Activated CD8-positive, alpha-beta memory T cell treated with anti-CD3 and anti-CD28 coated beads, Interleukin-2, amount 10 ng/mL, durations not matched to agents 7 days and 5 days (primary cell): ENCODE results near the gene TPT1. TPM values are rescaled to one million over a fixed set of nuclear protein-coding genes. Genes with fewer than 3 reads are reported as not detected.
"Not testable (repeated sequence)": the region's sequence is repeated elsewhere in the genome, so short reads cannot be mapped to it uniquely, and the experiment has no call there.

Experiments used
- ATAC-seq: fragments of 150-1000 bp; cut with Tn5 transposase; one replicate; pipeline ENCODE4 v1.10.0; 2021; ENCODE audit warnings: moderate library complexity
- CTCF ChIA-PET: fragments of 350-600 bp; sonication (Branson Sonifier 250); formaldehyde crosslinking; loops from one replicate; lab custom pipeline; 2021; ENCODE audit warnings: antibody characterized with exemption; lab: Charles Lee
- DNase-seq: peaks from one replicate; pipeline ENCODE4 v3.0.0-alpha.2; 2020
- H3K27ac Mint-ChIP-seq: one replicate; pipeline ENCODE4 v1.8.0; 2021; ENCODE audit warnings: mild to moderate bottlenecking, mixed read lengths
- H3K27me3 Mint-ChIP-seq: one replicate; pipeline ENCODE4 v1.8.0; 2021; ENCODE audit warnings: mixed read lengths
- H3K36me3 Mint-ChIP-seq: one replicate; pipeline ENCODE4 v1.8.0; 2021; ENCODE audit warnings: mild to moderate bottlenecking, mixed read lengths
- H3K4me1 Mint-ChIP-seq: one replicate; pipeline ENCODE4 v1.8.0; 2021; ENCODE audit warnings: mixed read lengths
- H3K4me3 Mint-ChIP-seq: one replicate; pipeline ENCODE4 v1.8.0; 2021; ENCODE audit warnings: mild to moderate bottlenecking, moderate library complexity, mixed read lengths
- H3K9me3 Mint-ChIP-seq: one replicate; pipeline ENCODE4 v1.8.0; 2022; ENCODE audit warnings: low read depth, mixed read lengths
- total RNA-seq, 2 experiments: library from RNA; stranded (reverse); gene quantifications; one replicate each; pipeline ENCODE4 v1.2.3, GENCODE V29; 2021

TPT1 gene
- total RNA-seq, 2 experiments from 2014 or later: 3,114 to 3,198 TPM

GRCh38 chr13:45361596-45362206 lies 20.7 kb upstream of the TPT1 start:
- CTCF ChIA-PET: interaction anchor here (0.6 kb wide), 1 partner anchor 16 kb away, joined by 5 read pairs; no protein-coding TSS in a partner anchor

DNA sequence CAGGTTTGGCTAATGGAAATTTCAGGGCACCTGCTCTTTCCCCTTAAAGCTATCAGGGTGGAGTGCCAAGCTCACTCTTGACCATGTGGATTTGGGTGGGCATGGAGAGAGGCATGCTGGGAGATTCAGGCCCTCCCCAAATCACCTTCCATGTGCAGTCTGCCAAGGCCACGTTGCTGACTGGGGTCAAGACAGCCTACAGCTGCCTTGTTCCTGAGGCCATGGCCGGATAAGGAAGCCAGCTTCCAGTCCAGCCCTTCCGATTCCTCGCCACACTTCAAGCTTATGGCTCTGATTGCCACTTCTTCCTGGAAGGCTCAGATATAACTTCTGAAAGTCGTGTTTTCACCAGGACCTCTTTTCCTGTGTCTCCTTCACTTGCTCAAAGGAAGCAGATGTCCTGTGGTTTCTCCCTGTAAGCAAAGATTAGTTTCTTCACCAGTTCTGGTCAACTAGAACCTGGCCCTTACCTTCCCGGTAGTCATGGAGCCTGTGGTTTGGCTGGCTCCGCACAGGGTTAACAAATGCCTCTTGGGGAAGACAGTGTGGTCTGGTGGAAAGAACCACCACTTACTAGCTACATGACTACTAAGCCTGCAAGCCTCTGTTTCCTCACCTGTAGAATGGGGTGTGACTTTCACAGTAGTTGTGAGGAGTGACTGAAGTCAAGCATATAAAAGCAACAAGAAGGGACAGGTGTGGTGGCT lies 16.1 kb upstream of the TPT1 start:
- H3K27me3 Mint-ChIP-seq: no peaks in the 10 kb centered on the region
- peak overlapping the region; percentile 66 for H3K27ac Mint-ChIP-seq
- H3K4me3 Mint-ChIP-seq: no peak overlapping the region
- DNase-seq: peak; percentile 68
- CTCF ChIA-PET: interaction anchor here (0.7 to 2.7 kb wide), 9 partner anchors 10 to 38 kb away, joined by 3 to 19 read pairs (median 5); no protein-coding TSS in a partner anchor
- H3K36me3 Mint-ChIP-seq: peaks cover 33% of the 10 kb centered on the region
- ATAC-seq: peak; percentile 80
- H3K4me1 Mint-ChIP-seq: peaks cover 34% of the 10 kb centered on the region
- no peaks in the 10 kb centered on the region for H3K9me3 Mint-ChIP-seq

More at GRCh38 chr13:45361596-45362206, 20.7 kb upstream of the TPT1 start:
- Mint-ChIP-seq H3K9me3 (peaks cover 6% of the 10 kb centered on the region), H3K36me3 (peaks cover 42% of the 10 kb centered on the region), H3K27me3 (no peaks in the 10 kb centered on the region), H3K4me1 (peaks cover 55% of the 10 kb centered on the region), H3K4me3 (no peak overlapping the region), H3K27ac (peak overlapping the region; percentile 20)
- ATAC-seq (peak; percentile 24), DNase-seq (no peak)

GRCh38 chr13:45353895-45354294 lies 12.9 kb upstream of the TPT1 start:
- Mint-ChIP-seq H3K36me3 (peaks cover 33% of the 10 kb centered on the region), H3K4me3 (no peak overlapping the region), H3K4me1 (peaks cover 26% of the 10 kb centered on the region), H3K27me3 (no peaks in the 10 kb centered on the region), H3K27ac (peak overlapping the region; percentile 67), H3K9me3 (no peaks in the 10 kb centered on the region)
- no peak for DNase-seq
- CTCF ChIA-PET: interaction anchor here (0.8 to 2.3 kb wide), 5 partner anchors 9 to 307 kb away, joined by 3 to 8 read pairs (median 6); partner anchors contain the start of gene TPT1
- ATAC-seq: no peak

- no peak for DNase-seq
- H3K36me3 Mint-ChIP-seq: peaks cover 33% of the 10 kb centered on the region
- H3K27ac Mint-ChIP-seq: no peak overlapping the region
- no peaks in the 10 kb centered on the region for H3K9me3 Mint-ChIP-seq
- H3K27me3 Mint-ChIP-seq: no peaks in the 10 kb centered on the region
- CTCF ChIA-PET: interaction anchor here (2.3 kb wide), 1 partner anchor 18 kb away, joined by 8 read pairs; no protein-coding TSS in a partner anchor
- ATAC-seq: no peak
- no peak overlapping the region for H3K4me3 Mint-ChIP-seq
- H3K4me1 Mint-ChIP-seq: peaks cover 14% of the 10 kb centered on the region
Observed at GRCh38 chr13:45352031-45352430, 11.0 kb upstream of the TPT1 start.

DNA sequence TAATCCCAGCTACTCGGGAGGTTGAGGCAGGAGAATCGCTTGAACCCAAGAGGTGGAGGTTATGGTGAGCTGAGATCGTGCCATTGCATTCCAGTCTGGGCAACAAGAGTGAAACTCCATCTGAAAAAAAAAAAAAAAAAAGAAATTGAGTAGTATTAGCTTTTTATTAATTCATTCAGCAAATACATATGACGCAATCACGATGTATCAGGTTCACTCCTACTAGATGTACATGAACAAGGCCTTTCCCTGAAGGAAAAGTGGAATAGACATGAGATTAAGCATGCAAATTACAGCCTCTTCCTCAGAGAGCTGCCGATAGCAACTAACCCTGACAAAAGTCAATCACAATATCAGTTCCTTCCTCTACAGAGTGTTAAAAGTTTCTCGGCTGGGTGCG lies 9.2 kb upstream of the TPT1 start:
- CTCF ChIA-PET: no interaction called here
- ATAC-seq: no peak
- Mint-ChIP-seq H3K36me3 (peaks cover 29% of the 10 kb centered on the region), H3K4me1 (peaks cover 8% of the 10 kb centered on the region), H3K9me3 (no peaks in the 10 kb centered on the region), H3K4me3 (no peak overlapping the region), H3K27ac (no peak overlapping the region), H3K27me3 (no peaks in the 10 kb centered on the region)
- DNase-seq: no peak

GRCh38 chr13:45349438-45349837 lies 8.5 kb upstream of the TPT1 start:
- Mint-ChIP-seq H3K27me3 (no peaks in the 10 kb centered on the region), H3K4me3 (no peak overlapping the region), H3K36me3 (peaks cover 33% of the 10 kb centered on the region), H3K27ac (no peak overlapping the region), H3K4me1 (peaks cover 10% of the 10 kb centered on the region), H3K9me3 (no peaks in the 10 kb centered on the region)
- DNase-seq (no peak), ATAC-seq (no peak)
- CTCF ChIA-PET: no interaction called here

DNA sequence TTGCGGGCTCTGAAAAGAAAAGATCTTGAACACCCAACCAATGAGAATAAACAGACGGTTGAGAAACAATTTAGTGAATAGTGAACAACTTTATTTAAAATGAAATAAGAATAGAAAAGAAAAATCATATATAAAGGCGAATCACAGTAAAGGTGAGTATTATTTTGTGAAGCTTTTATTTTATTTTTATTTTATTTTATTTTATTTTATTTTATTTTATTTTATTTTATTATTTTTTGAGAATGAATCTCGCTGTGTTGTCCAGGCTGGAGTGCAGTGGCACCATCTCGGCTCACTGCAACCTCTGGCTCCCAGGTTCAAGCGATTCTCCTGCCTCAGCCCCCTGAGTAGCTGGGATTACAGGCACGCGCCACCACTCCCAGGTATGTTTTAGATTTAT lies 3.1 kb upstream of the TPT1 start:
- CTCF ChIA-PET: interaction anchor here (0.6 to 8.1 kb wide), 2 partner anchors 26 to 130 kb away, joined by 3 to 52 read pairs; no protein-coding TSS in a partner anchor
- ATAC-seq, H3K4me3 Mint-ChIP-seq, DNase-seq, H3K9me3 Mint-ChIP-seq, H3K27ac Mint-ChIP-seq, H3K27me3 Mint-ChIP-seq: not testable (repeated sequence)
- peaks cover 33% of the 10 kb centered on the region for H3K36me3 Mint-ChIP-seq
- H3K4me1 Mint-ChIP-seq: peaks cover 22% of the 10 kb centered on the region

- not testable (repeated sequence) for H3K27me3 Mint-ChIP-seq
- H3K4me1 Mint-ChIP-seq: peaks cover 32% of the 10 kb centered on the region
- CTCF ChIA-PET: interaction anchor here (8.1 kb wide), 1 partner anchor 27 kb away, joined by 52 read pairs; no protein-coding TSS in a partner anchor
Observed at GRCh38 chr13:45343102-45343501, 2.1 kb upstream of the TPT1 start.

GRCh38 chr13:45342668-45343067 lies 1.7 kb upstream of the TPT1 start:
- H3K4me3 Mint-ChIP-seq: peak overlapping the region; percentile 92
- H3K27ac Mint-ChIP-seq: peak overlapping the region; percentile 100
- not testable (repeated sequence) for H3K9me3 Mint-ChIP-seq, ATAC-seq, DNase-seq, H3K27me3 Mint-ChIP-seq
- CTCF ChIA-PET: interaction anchor here (1.3 to 8.1 kb wide), 4 partner anchors 11 to 28 kb away, joined by 4 to 52 read pairs (median 7); no protein-coding TSS in a partner anchor
- peaks cover 42% of the 10 kb centered on the region for H3K36me3 Mint-ChIP-seq
- peaks cover 36% of the 10 kb centered on the region for H3K4me1 Mint-ChIP-seq

More at GRCh38 chr13:45343102-45343501, 2.1 kb upstream of the TPT1 start:
- not testable (repeated sequence) for H3K9me3 Mint-ChIP-seq, DNase-seq, ATAC-seq
- Mint-ChIP-seq H3K4me3 (peak overlapping the region; percentile 24), H3K27ac (peak overlapping the region; percentile 43), H3K36me3 (peaks cover 40% of the 10 kb centered on the region)

GRCh38 chr13:45341799-45342500 lies 967 bp upstream of the TPT1 start:
- H3K4me3 Mint-ChIP-seq: peak overlapping the region; percentile 92

DNA sequence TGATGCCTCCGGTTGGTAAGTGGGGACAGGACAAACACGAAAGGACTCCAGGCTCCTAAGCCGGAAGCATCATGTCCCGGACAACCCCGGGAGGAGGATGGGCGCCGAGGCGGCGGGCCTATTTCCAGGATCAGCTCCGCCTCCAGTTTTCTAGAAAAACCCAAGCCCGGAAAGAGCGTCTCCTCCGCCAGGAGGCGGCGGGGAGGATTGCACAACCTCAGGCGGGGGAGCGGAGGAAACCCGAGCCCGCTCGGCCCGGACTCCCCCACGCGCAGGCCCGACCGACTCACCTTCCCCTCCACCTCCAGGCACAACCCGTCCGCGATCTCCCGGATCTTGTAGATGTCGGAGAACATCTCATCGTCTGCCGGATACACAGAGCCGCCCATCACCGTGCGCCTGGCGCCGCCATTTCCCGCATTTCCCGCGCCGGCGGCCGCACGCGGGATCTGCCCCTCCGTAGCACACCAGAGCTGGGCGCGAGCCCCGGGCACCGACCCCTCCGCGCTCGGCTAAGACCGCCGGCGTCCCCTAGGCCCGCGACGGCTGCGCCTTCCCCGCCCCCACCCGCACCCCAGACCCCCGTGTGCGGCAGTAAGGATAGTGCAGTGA lies 455 bp downstream of the TPT1 start:
- Mint-ChIP-seq H3K4me1 (peaks cover 55% of the 10 kb centered on the region), H3K27me3 (no peaks in the 10 kb centered on the region), H3K9me3 (no peaks in the 10 kb centered on the region), H3K27ac (peak overlapping the region; percentile 100), H3K36me3 (peaks cover 58% of the 10 kb centered on the region), H3K4me3 (peak overlapping the region; percentile 92)
- DNase-seq (peak; percentile 90), ATAC-seq (peak; percentile 49)
- CTCF ChIA-PET: interaction anchor here (0.6 to 8.1 kb wide), 7 partner anchors 22 to 294 kb away, joined by 3 to 52 read pairs (median 4); no protein-coding TSS in a partner anchor

More at GRCh38 chr13:45341799-45342500, 967 bp upstream of the TPT1 start:
- H3K9me3 Mint-ChIP-seq: no peaks in the 10 kb centered on the region
- CTCF ChIA-PET: interaction anchor here (0.7 to 8.1 kb wide), 9 partner anchors 11 to 831 kb away, joined by 3 to 52 read pairs (median 4); no protein-coding TSS in a partner anchor
- peak overlapping the region; percentile 100 for H3K27ac Mint-ChIP-seq
- DNase-seq (no peak), ATAC-seq (no peak)
- no peaks in the 10 kb centered on the region for H3K27me3 Mint-ChIP-seq
- peaks cover 46% of the 10 kb centered on the region for H3K36me3 Mint-ChIP-seq
- H3K4me1 Mint-ChIP-seq: peaks cover 41% of the 10 kb centered on the region

GRCh38 chr13:45339867-45340266 lies 1.1 kb downstream of the TPT1 start:
- Mint-ChIP-seq H3K36me3 (peaks cover 61% of the 10 kb centered on the region), H3K4me3 (peak overlapping the region; percentile 92), H3K27ac (peak overlapping the region; percentile 100), H3K9me3 (no peaks in the 10 kb centered on the region), H3K4me1 (peaks cover 62% of the 10 kb centered on the region), H3K27me3 (no peaks in the 10 kb centered on the region)
- CTCF ChIA-PET: interaction anchor here (0.7 to 8.1 kb wide), 5 partner anchors 23 to 293 kb away, joined by 3 to 52 read pairs (median 3); no protein-coding TSS in a partner anchor
- DNase-seq (no peak), ATAC-seq (no peak)
